Tibial nerve (tissue), 4 donors: Measurements from ENCODE around the gene KDM1B. TPM values are rescaled to one million over a fixed set of nuclear protein-coding genes. Genes with fewer than 3 reads are reported as not detected.
"Not testable (repeated sequence)": the region's sequence is repeated elsewhere in the genome, so short reads cannot be mapped to it uniquely, and the experiment has no call there.

Source experiments
- DNase-seq, 2 donors: peaks; one replicate each; pipeline ENCODE4 v3.0.0-alpha.2; 2019; ENCODE audit warnings: low spot score in 2 of 2
- H3K27ac ChIP-seq, 4 donors: fragments of 200-600 bp; sonication (generic) in 3 of 4; one replicate each; pipeline ENCODE4 v1.5.1; 2017 to 2019; ENCODE audit warnings: mild to moderate bottlenecking in 1 of 4
- H3K27me3 ChIP-seq, 2 donors: fragments of 200-600 bp; sonication (generic) in 1 of 2; one replicate each; pipeline versions ENCODE4 v1.5.1 to v1.6.0; 2017 to 2019
- H3K36me3 ChIP-seq, 3 donors: fragments of 200-600 bp; sonication (generic); one replicate each; pipeline ENCODE4 v1.5.1; 2018 to 2019
- H3K4me1 ChIP-seq, 4 donors: fragments of 200-600 bp; sonication (generic) in 3 of 4; one replicate each; pipeline ENCODE4 v1.5.1; 2017 to 2019
- H3K4me3 ChIP-seq, 4 donors: fragments of 200-600 bp; sonication (generic) in 3 of 4; one replicate each; pipeline ENCODE4 v1.5.1; 2017 to 2019; ENCODE audit warnings: mild to moderate bottlenecking in 1 of 4, moderate library complexity in 1 of 4
- H3K9me3 ChIP-seq, 4 donors: fragments of 200-600 bp; sonication (generic) in 3 of 4; one replicate each; pipeline ENCODE4 v1.5.1; 2017 to 2019
- CTCF ChIP-seq, 5 experiments: fragments of 200-600 bp in 3 of 5; fragments of 450-650 bp in 2 of 5; sonication (generic) in 3 of 5; IDR thresholded peaks; one replicate each; pipeline ENCODE4 v1.5.1; 2016 to 2019; ENCODE audit warnings: antibody characterized with exemption in 5 of 5, mild to moderate bottlenecking in 3 of 5, moderate library complexity in 2 of 5
- EP300 ChIP-seq, 2 donors: sonication (generic); formaldehyde crosslinking; IDR thresholded peaks; one replicate each; pipeline ENCODE4 v1.6.1; 2017; ENCODE audit warnings: antibody characterized with exemption in 2 of 2, mild to moderate bottlenecking in 1 of 2
- POLR2A ChIP-seq, 2 donors: fragments of 450-650 bp; IDR thresholded peaks; one replicate each; pipeline ENCODE4 v1.6.1; 2017; ENCODE audit warnings: antibody characterized with exemption in 2 of 2, mild to moderate bottlenecking in 2 of 2, moderate library complexity in 2 of 2
- WGBS, 2 donors: methylation state at CpG; one replicate each; pipeline ENCODE4 v1.1.5; 2018; 5-methylcytosine and 5-hydroxymethylcytosine counted together
- total RNA-seq, 4 donors: library from RNA; depleted of rRNA; stranded (reverse); fragments of >200 nt; gene quantifications; one replicate each; pipeline ENCODE4 v1.1.0, GENCODE V29; 2016

The KDM1B gene
- total RNA-seq, 4 donors from 2014 or later = 9.4 to 16.5 (median 15.2) TPM

- Histone ChIP-seq H3K27me3 (no peaks in the 10 kb centered on the region), H3K4me1 (no peaks in the 10 kb centered on the region), H3K9me3 (no peaks in the 10 kb centered on the region), H3K4me3 (no peak overlapping the region), H3K27ac (no peak overlapping the region), H3K36me3 (peaks cover 0 to 73% (median 0%) of the 10 kb centered on the region in 3 donors)
- DNase-seq = no peak
- TF ChIP-seq EP300 (IDR thresholded peaks at IDR 0.05) (no peak), CTCF (IDR thresholded peaks at IDR 0.05) (no peak), POLR2A (IDR thresholded peaks at IDR 0.05) (no peak)
- WGBS, 2 donors = 56 to 64% methylated on average over 6 of the region's 6 CpGs
These were observed 48.6 kb downstream of the KDM1B start for GRCh38 chr6:18203786-18204185.

GRCh38 chr6:18204691-18205090, 49.5 kb downstream of the KDM1B start:
- H3K36me3 ChIP-seq = peaks cover 0 to 73% (median 0%) of the 10 kb centered on the region in 3 donors
- no peak for TF ChIP-seq CTCF (IDR thresholded peaks at IDR 0.05)
- no peak for TF ChIP-seq POLR2A (IDR thresholded peaks at IDR 0.05)
- no peak for TF ChIP-seq EP300 (IDR thresholded peaks at IDR 0.05)
- WGBS, 2 donors = 74 to 76% methylated on average over 8 of the region's 8 CpGs

GRCh38 chr6:18206591-18206990, 51.4 kb downstream of the KDM1B start:
- DNase-seq = no peak
- 91 to 92% methylated on average over 6 of the region's 6 CpGs for WGBS, 2 donors
- H3K27ac ChIP-seq = no peak overlapping the region
- no peak overlapping the region for H3K4me3 ChIP-seq
- peaks cover 0 to 62% (median 0%) of the 10 kb centered on the region in 3 donors for H3K36me3 ChIP-seq
- no peaks in the 10 kb centered on the region for H3K4me1 ChIP-seq
- no peaks in the 10 kb centered on the region for H3K27me3 ChIP-seq
- H3K9me3 ChIP-seq = no peaks in the 10 kb centered on the region
- TF ChIP-seq POLR2A (IDR thresholded peaks at IDR 0.05) (no peak), EP300 (IDR thresholded peaks at IDR 0.05) (no peak), CTCF (IDR thresholded peaks at IDR 0.05) (no peak)

More at GRCh38 chr6:18204691-18205090, 49.5 kb downstream of the KDM1B start:
- DNase-seq = no peak
- H3K9me3 ChIP-seq = no peaks in the 10 kb centered on the region
- no peak overlapping the region for H3K4me3 ChIP-seq
- no peaks in the 10 kb centered on the region for H3K27me3 ChIP-seq
- no peaks in the 10 kb centered on the region for H3K4me1 ChIP-seq
- H3K27ac ChIP-seq = no peak overlapping the region

GRCh38 chr6:18207438-18207837, 52.2 kb downstream of the KDM1B start:
- no peak overlapping the region for H3K4me3 ChIP-seq
- WGBS, 2 donors = 84 to 85% methylated on average over 8 of the region's 8 CpGs
- no peaks in the 10 kb centered on the region for H3K27me3 ChIP-seq
- TF ChIP-seq EP300 (IDR thresholded peaks at IDR 0.05) (no peak), CTCF (IDR thresholded peaks at IDR 0.05) (no peak), POLR2A (IDR thresholded peaks at IDR 0.05) (no peak)
- no peaks in the 10 kb centered on the region for H3K9me3 ChIP-seq
- no peak for DNase-seq
- no peak overlapping the region for H3K27ac ChIP-seq
- H3K36me3 ChIP-seq = peaks cover 0 to 62% (median 0%) of the 10 kb centered on the region in 3 donors
- no peaks in the 10 kb centered on the region for H3K4me1 ChIP-seq

GRCh38 chr6:18207949-18208348, 52.7 kb downstream of the KDM1B start:
- H3K4me3 ChIP-seq = no peak overlapping the region
- no peak overlapping the region for H3K27ac ChIP-seq
- H3K36me3 ChIP-seq = peaks cover 0 to 65% (median 0%) of the 10 kb centered on the region in 3 donors
- no peaks in the 10 kb centered on the region for H3K4me1 ChIP-seq
- no peaks in the 10 kb centered on the region for H3K27me3 ChIP-seq
- TF ChIP-seq CTCF (IDR thresholded peaks at IDR 0.05) (no peak), POLR2A (IDR thresholded peaks at IDR 0.05) (no peak), EP300 (IDR thresholded peaks at IDR 0.05) (no peak)
- DNase-seq = no peak
- H3K9me3 ChIP-seq = no peaks in the 10 kb centered on the region
- 59 to 91% methylated on average over 2 of the region's 2 CpGs for whole genome bisulfite sequencing, 2 donors

- H3K36me3 ChIP-seq = peaks cover 0 to 70% (median 0%) of the 10 kb centered on the region in 3 donors
- H3K9me3 ChIP-seq, H3K4me3 ChIP-seq, H3K27ac ChIP-seq, DNase-seq, H3K27me3 ChIP-seq, H3K4me1 ChIP-seq: not testable (repeated sequence)
- 94 to 97% methylated on average over 9 of the region's 9 CpGs for WGBS, 2 donors
These were observed 53.6 kb downstream of the KDM1B start for GRCh38 chr6:18208778-18209177.
